ENCODE results near the gene ZRANB1.
"Not testable (repeated sequence)": the region's sequence is repeated elsewhere in the genome, so short reads cannot be mapped to it uniquely, and the experiment has no call there.

Gene ZRANB1

GRCh38 chr10:124971276-124971675 lies 29.4 kb downstream of the ZRANB1 start:
- no peak for DNase-seq

GRCh38 chr10:124972637-124973036 lies 30.7 kb downstream of the ZRANB1 start:
- no peak for DNase-seq

GRCh38 chr10:124974131-124974530 lies 32.2 kb downstream of the ZRANB1 start:
- no peak for DNase-seq

- DNase-seq = no peak
Observed at GRCh38 chr10:124975977-124976514, 34.1 kb downstream of the ZRANB1 start.

- DNase-seq = no peak
Observed at GRCh38 chr10:124977161-124977560, 35.2 kb downstream of the ZRANB1 start.

- DNase-seq = no peak
Observed at GRCh38 chr10:124977648-124978375, 35.9 kb downstream of the ZRANB1 start.

- no peak for DNase-seq
Observed at GRCh38 chr10:124978376-124978725, 36.4 kb downstream of the ZRANB1 start.

GRCh38 chr10:124983321-124983720 lies 41.4 kb downstream of the ZRANB1 start:
- DNase-seq = no peak

- no peak for DNase-seq
Observed at GRCh38 chr10:124984376-124984775, 42.5 kb downstream of the ZRANB1 start.

GRCh38 chr10:124985162-124985561 lies 43.2 kb downstream of the ZRANB1 start:
- DNase-seq = no peak

GRCh38 chr10:124987788-124988187 lies 45.9 kb downstream of the ZRANB1 start:
- DNase-seq = no peak

- not testable (repeated sequence) for DNase-seq
Observed at GRCh38 chr10:124988753-124989152, 46.8 kb downstream of the ZRANB1 start.

- DNase-seq = no peak
Observed at GRCh38 chr10:124989526-124989925, 47.6 kb downstream of the ZRANB1 start.

GRCh38 chr10:124990671-124991625 lies 49.0 kb downstream of the ZRANB1 start:
- no peak for DNase-seq

- DNase-seq = no peak
Observed at GRCh38 chr10:124991835-124992234, 49.9 kb downstream of the ZRANB1 start.

GRCh38 chr10:124992462-124993344 lies 50.8 kb downstream of the ZRANB1 start:
- no peak for DNase-seq

GRCh38 chr10:124993345-124993708 lies 51.4 kb downstream of the ZRANB1 start:
- no peak for DNase-seq

- DNase-seq = no peak
Observed at GRCh38 chr10:124993736-124994451, 52.0 kb downstream of the ZRANB1 start.

- DNase-seq = no peak
Observed at GRCh38 chr10:124994573-124995473, 52.9 kb downstream of the ZRANB1 start.

- no peak for DNase-seq
Observed at GRCh38 chr10:124995605-124996004, 53.7 kb downstream of the ZRANB1 start.
